H9 (cell line): ENCODE results near the gene EMP3. TPM values are rescaled to one million over a fixed set of nuclear protein-coding genes. Genes with fewer than 3 reads are reported as not detected.

ENCODE experiments used
- DNase-seq: peaks from one replicate; pipeline ENCODE4 v3.0.0-alpha.2; 2017
- H2AFZ ChIP-seq: one replicate; pipeline ENCODE4 v1.6.1; 2013; ENCODE audit warnings: mild to moderate bottlenecking, low read length, control low read depth, moderate library complexity
- H2AK5ac ChIP-seq: 2 replicates; pipeline ENCODE4 v1.6.1; 2013; ENCODE audit warnings: low read length, control low read depth, mixed read lengths; ENCODE audit not compliant: insufficient read length
- H2BK120ac ChIP-seq: one replicate; pipeline ENCODE4 v1.6.1; 2013; ENCODE audit warnings: low read depth, mild to moderate bottlenecking, low read length, control low read depth, inconsistent platforms; ENCODE audit not compliant: poor library complexity, severe bottlenecking
- H2BK12ac ChIP-seq: 2 replicates; pipeline ENCODE4 v1.6.1; 2013; ENCODE audit warnings: low read length, control low read depth, mixed read lengths, low read depth; ENCODE audit not compliant: insufficient read length
- H2BK15ac ChIP-seq: 2 replicates; pipeline ENCODE4 v1.6.1; 2013; ENCODE audit warnings: low read depth, low read length, control low read depth
- H2BK20ac ChIP-seq: one replicate; pipeline ENCODE4 v1.6.1; 2013; ENCODE audit warnings: low read depth, mild to moderate bottlenecking, low read length, control low read depth, inconsistent platforms; ENCODE audit not compliant: poor library complexity, severe bottlenecking
- H2BK5ac ChIP-seq: 2 replicates; pipeline ENCODE4 v1.6.1; 2013; ENCODE audit warnings: low read length, control low read depth, mixed read lengths; ENCODE audit not compliant: insufficient read length
- H3K14ac ChIP-seq: 2 replicates; pipeline ENCODE4 v1.6.1; 2013; ENCODE audit warnings: low read length, control low read depth; ENCODE audit not compliant: insufficient read depth
- H3K18ac ChIP-seq: 2 replicates; pipeline ENCODE4 v1.6.1; 2013; ENCODE audit warnings: low read depth, mild to moderate bottlenecking, mixed read lengths, low read length, control low read depth; ENCODE audit not compliant: insufficient read length
- H3K23ac ChIP-seq: 2 replicates; pipeline ENCODE4 v1.6.1; 2013; ENCODE audit warnings: low read length, control low read depth, mixed read lengths, low read depth; ENCODE audit not compliant: insufficient read length
- H3K23me2 ChIP-seq: 2 replicates; pipeline ENCODE4 v1.6.1; 2013; ENCODE audit warnings: low read depth, mild to moderate bottlenecking, mixed read lengths, low read length, control low read depth; ENCODE audit not compliant: insufficient read length, poor library complexity, severe bottlenecking
- H3K27ac ChIP-seq: 2 replicates; pipeline ENCODE4 v1.5.1; 2013; ENCODE audit warnings: low read length, control low read depth, mixed read lengths, low read depth; ENCODE audit not compliant: insufficient read length
- H3K27me3 ChIP-seq: 2 replicates; pipeline ENCODE4 v1.6.1; 2013; ENCODE audit warnings: low read length, control low read depth, inconsistent platforms; ENCODE audit not compliant: insufficient read depth
- H3K4ac ChIP-seq: 2 replicates; pipeline ENCODE4 v1.6.1; 2013; ENCODE audit warnings: low read depth, mild to moderate bottlenecking, control low read depth, inconsistent platforms, low read length, moderate library complexity
- H3K4me1 ChIP-seq: 2 replicates; pipeline ENCODE4 v1.6.1; 2013; ENCODE audit warnings: low read length, control low read depth, inconsistent platforms; ENCODE audit not compliant: insufficient read depth
- H3K4me2 ChIP-seq: 2 replicates; pipeline ENCODE4 v1.6.1; 2013; ENCODE audit warnings: low read length, control low read depth, mixed read lengths; ENCODE audit not compliant: insufficient read length, insufficient read depth
- H3K56ac ChIP-seq: 2 replicates; pipeline ENCODE4 v1.6.1; 2013; ENCODE audit warnings: low read depth, mild to moderate bottlenecking, mixed read lengths, low read length, control low read depth; ENCODE audit not compliant: insufficient read length
- H3K79me1 ChIP-seq: 2 replicates; pipeline ENCODE4 v1.6.1; 2013; ENCODE audit warnings: low read depth, mild to moderate bottlenecking, moderate library complexity, low read length, control low read depth, inconsistent platforms; ENCODE audit not compliant: insufficient read depth, poor library complexity, severe bottlenecking
- H3K79me2 ChIP-seq: 2 replicates; pipeline ENCODE4 v1.6.1; 2013; ENCODE audit warnings: low read length, control low read depth, inconsistent platforms; ENCODE audit not compliant: insufficient read depth
- H3K9ac ChIP-seq: 2 replicates; pipeline ENCODE4 v1.6.1; 2013; ENCODE audit warnings: low read length, control low read depth, mixed read lengths; ENCODE audit not compliant: insufficient read length; ENCODE audit errors: extremely low read depth
- H3K9me3 ChIP-seq: one replicate; pipeline ENCODE4 v1.6.1; 2013; ENCODE audit warnings: low read depth, low read length, inconsistent platforms; ENCODE audit not compliant: control insufficient read depth
- H3T11ph ChIP-seq: one replicate; pipeline ENCODE4 v1.6.1; 2013; ENCODE audit warnings: mild to moderate bottlenecking, low read length, control low read depth, inconsistent platforms
- H4K20me1 ChIP-seq: one replicate; pipeline ENCODE4 v1.6.1; 2013; ENCODE audit not compliant: control insufficient read depth, insufficient read length, insufficient read depth
- H4K5ac ChIP-seq: 2 replicates; pipeline ENCODE4 v1.6.1; 2013; ENCODE audit warnings: low read depth, mild to moderate bottlenecking, mixed read lengths, low read length, control low read depth; ENCODE audit not compliant: insufficient read length
- H4K8ac ChIP-seq: replicated peaks from 2 replicates; pipeline ENCODE4 v1.6.1; 2013; ENCODE audit warnings: low read length, control low read depth, mixed read lengths, low read depth; ENCODE audit not compliant: insufficient read length
- H4K91ac ChIP-seq: 2 replicates; pipeline ENCODE4 v1.6.1; 2013; ENCODE audit warnings: low read depth, mild to moderate bottlenecking, moderate library complexity, mixed read lengths, low read length, control low read depth; ENCODE audit not compliant: insufficient read length
- H3K27ac Mint-ChIP-seq, 3 experiments: 2 replicates in 2 of 3; 3 replicates in 1 of 3; pipeline ENCODE4 v1.8.0; 2020 to 2021; ENCODE audit warnings: mixed read lengths in 3 of 3, mild to moderate bottlenecking in 1 of 3, moderate library complexity in 1 of 3
- H3K27me3 Mint-ChIP-seq: 2 replicates; pipeline ENCODE4 v1.8.0; 2021; ENCODE audit warnings: low read depth, mild to moderate bottlenecking, moderate library complexity, mixed read lengths
- H3K36me3 Mint-ChIP-seq, 3 experiments: 2 replicates in 2 of 3; 3 replicates in 1 of 3; pipeline ENCODE4 v1.8.0; 2020 to 2021; ENCODE audit warnings: low read depth in 3 of 3, mixed read lengths in 3 of 3; ENCODE audit not compliant: insufficient read depth in 1 of 3
- H3K4me1 Mint-ChIP-seq, 2 experiments: 2 replicates each; pipeline ENCODE4 v1.8.0; 2020; ENCODE audit warnings: mixed read lengths in 2 of 2
- H3K4me3 Mint-ChIP-seq, 2 experiments: 2 replicates in 1 of 2; 3 replicates in 1 of 2; pipeline ENCODE4 v1.8.0; 2020 to 2021; ENCODE audit warnings: mild to moderate bottlenecking in 2 of 2, mixed read lengths in 2 of 2, moderate library complexity in 1 of 2
- H3K9me3 Mint-ChIP-seq, 2 experiments: 2 replicates in 1 of 2; 3 replicates in 1 of 2; pipeline ENCODE4 v1.8.0; 2020; ENCODE audit warnings: mild to moderate bottlenecking in 2 of 2, mixed read lengths in 2 of 2, moderate library complexity in 1 of 2
- CTCF ChIP-seq: fragments of 200-600 bp; sonication (generic); conservative IDR thresholded peaks from 3 replicates; pipeline ENCODE4 v1.8.0; 2021; ENCODE audit warnings: antibody characterized with exemption, mild to moderate bottlenecking
- WGBS: extraction: QIAGEN DNeasy Blood & Tissue Kit; methylation state at CpG from one replicate; pipeline ENCODE4 v1.1.7; 2013; ENCODE audit warnings: missing lambda C conversion rate, low lambda C conversion rate, mixed read lengths; ENCODE audit not compliant: insufficient read length; ENCODE audit errors: extremely low coverage; 5-methylcytosine and 5-hydroxymethylcytosine counted together
- total RNA-seq: library from RNA; stranded (reverse); gene quantifications from 2 replicates; pipeline ENCODE4 v1.2.1, GENCODE V29; 2021

The EMP3 gene
- total RNA-seq, 1 experiment from 2014 or later: 9.6 TPM

GRCh38 chr19:48370955-48371354, 45.6 kb downstream of the EMP3 start:
- Histone ChIP-seq H3K27me3 (no peaks in the 10 kb centered on the region; the same call in 1 of the 2 replicates), H2BK15ac (no peak overlapping the region), H3K9ac (no peak overlapping the region), H2BK5ac (no peak overlapping the region), H3K27ac (no peak overlapping the region), H3K14ac (no peak overlapping the region), H2AK5ac (no peak overlapping the region), H3K56ac (no peak overlapping the region), H3K18ac (no peak overlapping the region), H2BK20ac (no peak overlapping the region), H3T11ph (no peak overlapping the region), H3K4me1 (no peaks in the 10 kb centered on the region), H2AFZ (no peak overlapping the region), H3K23me2 (no peaks in the 10 kb centered on the region), H2BK120ac (no peak overlapping the region), H4K20me1 (no peaks in the 10 kb centered on the region), H3K23ac (no peak overlapping the region), H4K8ac (no peak overlapping the region), H2BK12ac (no peak overlapping the region), H3K9me3 (no peaks in the 10 kb centered on the region), H3K4ac (no peak overlapping the region), H3K4me2 (no peak overlapping the region), H4K91ac (no peak overlapping the region), H3K79me2 (0 out of 2 replicates have a peak, but pooled peaks cover 1% of the 10 kb centered on the region), H4K5ac (no peak overlapping the region), H3K79me1 (no peaks in the 10 kb centered on the region)
- Mint-ChIP-seq H3K27ac (no peak overlapping the region), H3K36me3 (no peaks in the 10 kb centered on the region), H3K4me1 (peaks cover 5 to 16% of the 10 kb centered on the region in 2 experiments; a peak in 3 of 4 replicates), H3K9me3 (no peaks in the 10 kb centered on the region), H3K27me3 (peaks cover 45% of the 10 kb centered on the region), H3K4me3 (no peak overlapping the region)
- TF ChIP-seq CTCF: no peak
- no CpG with 5 or more reads among the region's 4 CpGs for WGBS
- DNase-seq: no peak
